Mucosa of rectum (tissue), 2 donors: ENCODE data around the gene STXBP5L.
"Not testable (repeated sequence)": the region's sequence is repeated elsewhere in the genome, so short reads cannot be mapped to it uniquely, and the experiment has no call there.

ENCODE experiments used
- H3K27ac ChIP-seq, 2 donors: one replicate each; pipeline ENCODE4 v1.7.0; 2013; ENCODE audit warnings: inconsistent platforms in 2 of 2, low read depth in 2 of 2, low read length in 2 of 2
- H3K27me3 ChIP-seq, 2 donors: one replicate each; pipeline ENCODE4 v1.7.0; 2013; ENCODE audit warnings: low read length in 2 of 2; ENCODE audit not compliant: control insufficient read depth in 2 of 2, insufficient read depth in 2 of 2
- H3K36me3 ChIP-seq, 2 donors: one replicate each; pipeline ENCODE4 v1.7.0; 2013; ENCODE audit warnings: low read length in 2 of 2; ENCODE audit not compliant: control insufficient read depth in 2 of 2, insufficient read depth in 2 of 2
- H3K4me1 ChIP-seq, 2 donors: one replicate each; pipeline ENCODE4 v1.7.0; 2013; ENCODE audit warnings: low read length in 2 of 2, mild to moderate bottlenecking in 1 of 2; ENCODE audit not compliant: control insufficient read depth in 2 of 2, insufficient read depth in 2 of 2
- H3K4me3 ChIP-seq, 2 donors: one replicate each; pipeline ENCODE4 v1.7.0; 2013; ENCODE audit warnings: low read length in 2 of 2
- H3K9ac ChIP-seq, 2 donors: one replicate each; pipeline ENCODE4 v1.7.0; 2013; ENCODE audit warnings: low read length in 2 of 2, low read depth in 1 of 2, mild to moderate bottlenecking in 1 of 2
- H3K9me3 ChIP-seq, 2 donors: one replicate each; pipeline ENCODE4 v1.7.0; 2013; ENCODE audit warnings: low read length in 2 of 2; ENCODE audit not compliant: control insufficient read depth in 2 of 2
- donor health status: healthy.
- donor health status: Normal muscosa, but diverticular disease.

The STXBP5L gene

GRCh38 chr3:120985242-120985641 lies 77.2 kb downstream of the STXBP5L start:
- no peak overlapping the region for H3K27ac ChIP-seq
- H3K9me3 ChIP-seq: no peaks in the 10 kb centered on the region
- no peaks in the 10 kb centered on the region for H3K27me3 ChIP-seq
- H3K36me3 ChIP-seq: no peaks in the 10 kb centered on the region
- no peak overlapping the region for H3K9ac ChIP-seq
- no peak overlapping the region for H3K4me3 ChIP-seq
- H3K4me1 ChIP-seq: no peaks in the 10 kb centered on the region

- Histone ChIP-seq H3K9me3 (no peaks in the 10 kb centered on the region), H3K4me3 (no peak overlapping the region), H3K9ac (no peak overlapping the region), H3K27me3 (no peaks in the 10 kb centered on the region), H3K4me1 (no peaks in the 10 kb centered on the region), H3K27ac (no peak overlapping the region), H3K36me3 (no peaks in the 10 kb centered on the region)
These were observed 81.0 kb downstream of the STXBP5L start for GRCh38 chr3:120988994-120989393.

DNA sequence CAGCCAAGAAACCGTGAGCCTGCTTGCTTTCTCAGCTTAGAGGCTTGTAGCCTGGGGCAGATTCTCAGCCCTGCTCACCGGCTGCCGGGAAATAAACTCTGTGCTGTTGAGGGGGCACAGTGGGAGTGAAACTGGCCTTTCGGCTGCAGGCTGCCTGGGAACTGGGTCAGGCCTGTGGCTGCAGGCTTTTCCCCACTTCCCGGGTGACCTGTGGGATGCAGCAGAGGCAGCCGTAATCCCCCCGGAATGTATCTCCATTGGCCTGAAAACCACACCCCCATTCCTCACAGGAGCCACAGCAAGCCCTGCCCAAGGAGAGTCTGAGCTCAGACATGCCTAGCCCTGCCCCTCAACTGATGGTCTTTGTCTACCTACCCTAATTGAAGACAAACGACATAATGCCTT lies 110.9 kb downstream of the STXBP5L start:
- no peak overlapping the region for H3K27ac ChIP-seq
- H3K9ac ChIP-seq: no peak overlapping the region
- H3K9me3 ChIP-seq: no peaks in the 10 kb centered on the region
- H3K36me3 ChIP-seq: no peaks in the 10 kb centered on the region
- no peaks in the 10 kb centered on the region for H3K4me1 ChIP-seq
- H3K4me3 ChIP-seq: no peak overlapping the region
- no peaks in the 10 kb centered on the region for H3K27me3 ChIP-seq

DNA sequence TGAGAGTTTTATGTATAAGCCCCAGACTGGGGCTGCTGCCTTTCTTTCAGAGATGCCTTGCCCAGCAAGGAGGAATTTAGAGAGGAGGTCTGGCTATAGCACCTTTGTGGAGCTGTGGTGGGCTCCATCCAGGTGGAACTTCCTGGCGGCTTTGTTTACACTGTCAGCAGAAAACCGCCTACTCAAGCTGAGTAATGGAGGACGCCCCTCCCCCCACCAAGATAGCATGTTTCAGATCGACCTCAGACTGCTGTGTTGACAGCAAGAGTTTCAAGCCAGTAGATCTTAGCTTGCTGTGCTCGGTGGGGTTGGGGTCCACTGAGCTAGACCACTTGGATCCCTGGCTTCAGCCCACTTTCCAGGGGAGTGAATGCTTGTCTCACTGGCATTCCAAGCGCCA lies 155.6 kb downstream of the STXBP5L start:
- Histone ChIP-seq H3K9ac (no peak overlapping the region), H3K9me3 (no peaks in the 10 kb centered on the region), H3K36me3 (no peaks in the 10 kb centered on the region), H3K27ac (no peak overlapping the region), H3K4me3 (no peak overlapping the region), H3K4me1 (no peaks in the 10 kb centered on the region), H3K27me3 (no peaks in the 10 kb centered on the region)

DNA sequence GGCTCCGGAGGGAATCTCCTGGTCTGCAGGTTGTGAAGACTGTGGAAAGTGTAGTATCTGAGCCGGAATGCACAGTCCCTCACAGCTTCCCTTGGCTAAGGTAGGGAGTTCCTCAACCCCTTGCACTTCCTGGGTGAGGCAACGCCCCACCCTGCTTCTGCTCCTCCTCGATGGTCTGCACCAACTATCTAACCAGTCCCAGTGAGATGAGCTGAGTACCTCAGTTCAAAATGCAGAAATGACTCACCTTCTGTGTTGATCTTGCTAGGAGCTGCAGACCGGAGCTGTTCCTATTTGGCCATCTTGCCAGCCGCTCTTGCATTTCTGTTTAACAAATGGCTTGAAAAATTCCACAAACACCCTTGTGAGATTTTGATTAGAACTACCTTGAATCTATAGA lies 156.1 kb downstream of the STXBP5L start:
- H3K4me1 ChIP-seq: no peaks in the 10 kb centered on the region
- no peaks in the 10 kb centered on the region for H3K36me3 ChIP-seq

DNA sequence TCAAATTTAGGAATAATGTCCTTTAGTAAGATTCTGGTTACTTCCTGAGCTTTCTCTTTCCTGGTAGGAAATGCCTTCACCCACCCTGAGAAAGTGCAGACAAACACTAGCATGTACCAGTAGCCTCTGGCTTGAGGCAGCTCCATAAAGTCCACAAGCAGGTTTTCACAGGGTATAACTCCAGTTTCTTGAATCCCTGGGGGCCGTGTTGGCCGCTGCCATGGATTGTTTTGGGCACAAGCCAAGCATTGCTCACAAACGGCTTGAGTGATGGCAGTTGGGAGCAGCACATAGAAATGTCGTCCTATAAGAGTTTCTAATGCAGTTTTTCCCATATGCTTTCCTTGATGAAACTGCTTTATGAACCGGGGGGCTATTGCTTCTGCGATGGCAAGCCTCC lies 164.1 kb downstream of the STXBP5L start:
- Histone ChIP-seq H3K27ac (no peak overlapping the region), H3K36me3 (no peaks in the 10 kb centered on the region), H3K4me3 (no peak overlapping the region), H3K9me3 (no peaks in the 10 kb centered on the region), H3K9ac (no peak overlapping the region), H3K27me3 (no peaks in the 10 kb centered on the region), H3K4me1 (no peaks in the 10 kb centered on the region)

More for the DNA sequence above, 156.1 kb downstream of the STXBP5L start:
- Histone ChIP-seq H3K27me3 (no peaks in the 10 kb centered on the region), H3K9me3 (no peaks in the 10 kb centered on the region), H3K9ac (no peak overlapping the region), H3K4me3 (no peak overlapping the region), H3K27ac (no peak overlapping the region)

GRCh38 chr3:121073011-121073410 lies 165.0 kb downstream of the STXBP5L start:
- Histone ChIP-seq H3K4me3 (no peak overlapping the region), H3K9ac (no peak overlapping the region), H3K27me3 (no peaks in the 10 kb centered on the region), H3K27ac (no peak overlapping the region), H3K9me3 (no peaks in the 10 kb centered on the region), H3K36me3 (no peaks in the 10 kb centered on the region), H3K4me1 (no peaks in the 10 kb centered on the region)

- H3K4me3 ChIP-seq: no peak overlapping the region
These were observed 167.2 kb downstream of the STXBP5L start for GRCh38 chr3:121075191-121075590.

DNA sequence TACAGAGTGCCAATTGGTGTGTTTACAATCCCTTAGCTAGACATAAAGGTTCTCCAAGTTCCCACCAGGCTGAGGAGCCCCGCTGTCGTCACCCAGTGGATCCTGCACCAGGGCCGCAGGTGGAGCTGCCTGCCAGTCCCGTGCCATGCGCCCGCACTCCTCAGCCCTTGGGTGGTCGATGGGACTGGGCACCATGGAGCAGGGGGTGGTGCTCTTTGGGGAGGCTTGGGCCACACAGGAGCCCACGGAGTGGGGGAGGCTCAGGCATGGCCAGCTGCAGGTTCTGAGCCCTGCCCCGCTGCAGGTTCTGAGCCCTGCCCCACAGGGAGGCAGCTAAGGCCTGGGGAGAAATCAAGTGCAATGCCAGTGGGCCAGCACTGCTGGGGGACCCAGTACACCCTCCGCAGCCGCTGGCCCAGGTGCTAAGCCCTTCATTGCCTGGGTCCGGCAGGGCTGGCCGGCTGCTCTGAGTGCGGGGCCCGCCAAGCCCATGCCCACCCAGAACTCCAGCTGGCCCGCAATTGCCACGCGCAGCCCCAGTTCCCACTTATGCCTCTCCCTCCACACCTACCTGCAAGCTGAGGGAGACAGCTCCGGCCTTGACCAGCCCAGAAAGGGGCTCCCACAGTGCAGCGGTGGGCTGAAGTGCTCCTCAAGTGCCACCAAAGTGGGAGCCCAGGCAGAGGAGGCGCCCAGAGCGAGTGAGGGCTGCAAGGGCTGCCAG lies 170.5 kb downstream of the STXBP5L start:
- H3K27ac ChIP-seq, H3K9me3 ChIP-seq, H3K9ac ChIP-seq, H3K4me3 ChIP-seq, H3K36me3 ChIP-seq, H3K27me3 ChIP-seq, H3K4me1 ChIP-seq: not testable (repeated sequence)

More at GRCh38 chr3:121075191-121075590, 167.2 kb downstream of the STXBP5L start:
- Histone ChIP-seq H3K9ac (no peak overlapping the region), H3K27me3 (no peaks in the 10 kb centered on the region), H3K4me1 (no peaks in the 10 kb centered on the region), H3K36me3 (no peaks in the 10 kb centered on the region), H3K9me3 (no peaks in the 10 kb centered on the region), H3K27ac (no peak overlapping the region)

GRCh38 chr3:121096953-121097352 lies 188.9 kb downstream of the STXBP5L start:
- Histone ChIP-seq H3K9ac (no peak overlapping the region), H3K4me3 (no peak overlapping the region), H3K36me3 (no peaks in the 10 kb centered on the region), H3K27ac (no peak overlapping the region), H3K9me3 (no peaks in the 10 kb centered on the region), H3K4me1 (no peaks in the 10 kb centered on the region), H3K27me3 (no peaks in the 10 kb centered on the region)

DNA sequence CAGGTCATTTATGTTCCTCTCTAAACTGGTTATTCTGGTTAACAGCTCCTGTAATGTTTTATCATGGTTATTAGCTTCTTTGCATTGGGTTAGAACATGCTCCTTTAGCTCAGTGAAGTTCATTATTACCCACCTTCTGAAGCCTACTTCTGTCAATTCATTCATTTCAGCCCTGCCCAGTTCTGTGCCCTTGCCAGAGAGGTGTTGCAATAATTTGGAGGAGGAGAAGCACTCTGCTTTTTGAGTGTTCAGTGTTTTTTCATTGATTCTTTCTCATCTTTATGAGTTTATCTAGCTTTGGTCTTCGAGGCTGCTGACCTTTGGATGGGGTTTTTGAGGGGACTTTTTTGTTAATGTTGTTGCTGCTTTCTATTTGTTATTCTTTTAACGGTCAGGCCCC lies 203.1 kb downstream of the STXBP5L start:
- H3K27ac ChIP-seq, H3K27me3 ChIP-seq, H3K9me3 ChIP-seq, H3K9ac ChIP-seq, H3K4me1 ChIP-seq, H3K4me3 ChIP-seq, H3K36me3 ChIP-seq: not testable (repeated sequence)
